Breast epithelium (tissue), 3 donors: Measurements from ENCODE around the gene USP2.

Experiments used
- CTCF ChIP-seq, 3 donors: fragments of 450-650 bp; IDR thresholded peaks; one replicate each; pipeline ENCODE4 v1.5.1; 2016 to 2017; ENCODE audit warnings: antibody characterized with exemption in 3 of 3, mild to moderate bottlenecking in 3 of 3, moderate library complexity in 3 of 3
- POLR2A ChIP-seq: fragments of 450-650 bp; IDR thresholded peaks from one replicate; pipeline ENCODE4 v1.6.1; 2016; ENCODE audit warnings: antibody characterized with exemption, mild to moderate bottlenecking, moderate library complexity
- POLR2AphosphoS5 ChIP-seq, 3 donors: sonication (generic); formaldehyde crosslinking; IDR thresholded peaks; one replicate each; pipeline ENCODE4 v1.6.1; 2017; ENCODE audit warnings: antibody characterized with exemption in 3 of 3

- TF ChIP-seq CTCF (IDR thresholded peaks at IDR 0.05) (no peak), POLR2AphosphoS5 (IDR thresholded peaks at IDR 0.05) (no peak), POLR2A (no peak)
Observed at GRCh38 chr11:119416606-119417580, 35.4 kb upstream of the USP2 start.
